ENCODE measurements around the gene GRIFIN.

The GRIFIN gene

GRCh38 chr7:2501947-2502646, 25.9 kb upstream of the GRIFIN start:
- H3K27me3 ChIP-seq (ENCODE audit: insufficient read depth, insufficient read length), result no peaks in the 10 kb centered on the region

DNA sequence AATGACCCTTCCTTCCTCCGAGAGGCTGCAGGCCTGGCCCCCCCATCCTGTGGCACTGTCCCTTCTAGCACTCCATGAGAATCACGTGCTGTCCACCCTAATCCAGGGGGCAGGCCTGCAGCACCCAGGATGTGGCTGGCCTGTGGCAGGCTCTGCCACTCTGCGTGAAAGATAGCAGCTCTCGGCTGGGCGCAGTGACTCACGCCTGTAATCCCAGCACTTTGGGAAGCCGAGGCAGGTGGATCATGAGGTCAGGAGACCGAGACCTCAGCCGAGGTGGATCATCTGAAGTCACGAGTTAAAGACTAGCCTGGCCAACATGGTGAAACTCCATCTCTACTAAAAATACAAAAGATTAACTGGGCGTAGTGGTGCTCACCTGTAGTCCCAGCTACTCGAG, 24.5 kb upstream of the GRIFIN start:
- H3K27me3 ChIP-seq (ENCODE audit: insufficient read depth, insufficient read length), result no peaks in the 10 kb centered on the region
- H3K4me3 ChIP-seq (ENCODE audit: insufficient read length, low read depth), result no peak overlapping the region
- peaks cover 40% of the 10 kb centered on the region for H3K4me1 ChIP-seq (ENCODE audit: insufficient read depth, insufficient read length)
- no peaks in the 10 kb centered on the region for H3K36me3 ChIP-seq (ENCODE audit: insufficient read depth, insufficient read length, low read length)
- H3K9ac ChIP-seq (ENCODE audit: insufficient read length, low read depth), result peak overlapping the region; percentile 46
- no peaks in the 10 kb centered on the region for H3K9me3 ChIP-seq (ENCODE audit: insufficient read depth, low read length)
- TF ChIP-seq ZNF274 (IDR thresholded peaks at IDR 0.05; ENCODE audit: low read depth, low read length), result no peak
- no peak for TF ChIP-seq SUZ12 (IDR thresholded peaks at IDR 0.05; ENCODE audit: extremely low read depth, insufficient read depth, insufficient read length)
- TF ChIP-seq YY1 (IDR thresholded peaks at IDR 0.05; ENCODE audit: insufficient read depth, insufficient read length), result no peak
- no peak for DNase-seq (ENCODE audit: low read depth, low spot score)

More at GRCh38 chr7:2501947-2502646, 25.9 kb upstream of the GRIFIN start:
- TF ChIP-seq YY1 (IDR thresholded peaks at IDR 0.05; ENCODE audit: insufficient read depth, insufficient read length), result no peak
- TF ChIP-seq SUZ12 (IDR thresholded peaks at IDR 0.05; ENCODE audit: extremely low read depth, insufficient read depth, insufficient read length), result no peak
- TF ChIP-seq ZNF274 (IDR thresholded peaks at IDR 0.05; ENCODE audit: low read depth, low read length), result no peak
- no peak for DNase-seq (ENCODE audit: low read depth, low spot score)
- H3K4me1 ChIP-seq (ENCODE audit: insufficient read depth, insufficient read length), result peaks cover 38% of the 10 kb centered on the region
- no peaks in the 10 kb centered on the region for H3K36me3 ChIP-seq (ENCODE audit: insufficient read depth, insufficient read length, low read length)
- no peaks in the 10 kb centered on the region for H3K9me3 ChIP-seq (ENCODE audit: insufficient read depth, low read length)
- H3K4me3 ChIP-seq (ENCODE audit: insufficient read length, low read depth), result no peak overlapping the region
- no peak overlapping the region for H3K9ac ChIP-seq (ENCODE audit: insufficient read length, low read depth)

GRCh38 chr7:2499719-2500430, 23.7 kb upstream of the GRIFIN start:
- Histone ChIP-seq H3K4me3 (ENCODE audit: insufficient read length, low read depth) (no peak overlapping the region), H3K36me3 (ENCODE audit: insufficient read depth, insufficient read length, low read length) (no peaks in the 10 kb centered on the region), H3K9me3 (ENCODE audit: insufficient read depth, low read length) (no peaks in the 10 kb centered on the region), H3K27me3 (ENCODE audit: insufficient read depth, insufficient read length) (no peaks in the 10 kb centered on the region), H3K9ac (ENCODE audit: insufficient read length, low read depth) (peak overlapping the region; percentile 46), H3K4me1 (ENCODE audit: insufficient read depth, insufficient read length) (peaks cover 42% of the 10 kb centered on the region)
- no peak for TF ChIP-seq SUZ12 (IDR thresholded peaks at IDR 0.05; ENCODE audit: extremely low read depth, insufficient read depth, insufficient read length)
- no peak for TF ChIP-seq YY1 (IDR thresholded peaks at IDR 0.05; ENCODE audit: insufficient read depth, insufficient read length)
- TF ChIP-seq ZNF274 (IDR thresholded peaks at IDR 0.05; ENCODE audit: low read depth, low read length), result no peak
- DNase-seq (ENCODE audit: low read depth, low spot score), result no peak

- H3K36me3 ChIP-seq (ENCODE audit: insufficient read depth, insufficient read length, low read length), result no peaks in the 10 kb centered on the region
- no peaks in the 10 kb centered on the region for H3K9me3 ChIP-seq (ENCODE audit: insufficient read depth, low read length)
- TF ChIP-seq SUZ12 (IDR thresholded peaks at IDR 0.05; ENCODE audit: extremely low read depth, insufficient read depth, insufficient read length), result no peak
- TF ChIP-seq ZNF274 (IDR thresholded peaks at IDR 0.05; ENCODE audit: low read depth, low read length), result no peak
- no peak for TF ChIP-seq YY1 (IDR thresholded peaks at IDR 0.05; ENCODE audit: insufficient read depth, insufficient read length)
- H3K4me3 ChIP-seq (ENCODE audit: insufficient read length, low read depth), result no peak overlapping the region
- no peaks in the 10 kb centered on the region for H3K27me3 ChIP-seq (ENCODE audit: insufficient read depth, insufficient read length)
- DNase-seq (ENCODE audit: low read depth, low spot score), result no peak
- peak overlapping the region; percentile 12 for H3K9ac ChIP-seq (ENCODE audit: insufficient read length, low read depth)
- peaks cover 47% of the 10 kb centered on the region for H3K4me1 ChIP-seq (ENCODE audit: insufficient read depth, insufficient read length)
Measured at GRCh38 chr7:2499181-2499580, 23.0 kb upstream of the GRIFIN start.

GRCh38 chr7:2498708-2499107, 22.5 kb upstream of the GRIFIN start:
- no peaks in the 10 kb centered on the region for H3K27me3 ChIP-seq (ENCODE audit: insufficient read depth, insufficient read length)

DNA sequence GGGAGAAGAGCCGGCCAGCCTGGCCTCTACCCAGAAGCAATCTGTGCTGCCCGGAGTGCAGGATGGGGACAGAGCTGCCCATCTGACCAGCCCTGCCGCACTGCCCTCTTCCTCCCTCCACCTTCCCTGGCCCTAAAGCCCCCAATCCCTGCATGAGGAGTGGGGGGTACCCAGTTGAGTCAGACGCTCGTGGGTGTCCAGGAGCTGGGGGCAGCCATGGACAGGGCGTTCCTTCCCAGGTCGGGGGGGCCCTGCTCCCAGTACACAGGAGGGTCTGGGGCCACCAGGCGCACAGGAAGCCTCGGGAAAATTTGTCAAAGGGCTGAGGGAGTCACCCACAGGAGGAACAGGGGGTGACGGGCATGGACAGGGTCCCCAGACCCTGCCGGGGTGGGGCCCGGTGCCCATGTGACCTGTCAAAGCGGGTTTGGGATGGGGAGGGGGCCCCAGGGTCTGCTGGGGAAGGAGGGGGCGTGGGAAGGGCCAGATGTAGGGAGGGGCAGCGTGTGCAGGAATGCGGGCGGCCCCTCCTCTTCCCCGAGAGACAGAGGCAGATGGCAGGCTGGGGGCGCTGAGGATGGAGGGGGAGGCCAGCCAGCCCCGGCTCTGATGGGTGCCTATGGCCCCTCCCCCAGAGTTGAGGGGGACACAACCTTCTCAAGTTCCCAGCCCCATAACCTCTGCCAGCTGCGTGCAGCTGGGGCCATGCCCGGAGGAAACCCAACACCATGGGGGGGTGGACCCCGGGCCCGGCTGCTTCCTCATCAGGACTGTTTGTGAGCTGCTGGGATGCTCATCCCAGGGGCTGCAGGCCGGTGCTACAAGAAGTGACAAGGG, 21.5 kb upstream of the GRIFIN start:
- TF ChIP-seq YY1 (IDR thresholded peaks at IDR 0.05; ENCODE audit: insufficient read depth, insufficient read length), result no peak
- no peak for TF ChIP-seq SUZ12 (IDR thresholded peaks at IDR 0.05; ENCODE audit: extremely low read depth, insufficient read depth, insufficient read length)
- TF ChIP-seq ZNF274 (IDR thresholded peaks at IDR 0.05; ENCODE audit: low read depth, low read length), result no peak
- Histone ChIP-seq H3K4me1 (ENCODE audit: insufficient read depth, insufficient read length) (peaks cover 49% of the 10 kb centered on the region), H3K4me3 (ENCODE audit: insufficient read length, low read depth) (no peak overlapping the region), H3K9ac (ENCODE audit: insufficient read length, low read depth) (peak overlapping the region; percentile 34), H3K36me3 (ENCODE audit: insufficient read depth, insufficient read length, low read length) (no peaks in the 10 kb centered on the region), H3K27me3 (ENCODE audit: insufficient read depth, insufficient read length) (no peaks in the 10 kb centered on the region), H3K9me3 (ENCODE audit: insufficient read depth, low read length) (no peaks in the 10 kb centered on the region)
- no peak for DNase-seq (ENCODE audit: low read depth, low spot score)

More at GRCh38 chr7:2498708-2499107, 22.5 kb upstream of the GRIFIN start:
- Histone ChIP-seq H3K4me3 (ENCODE audit: insufficient read length, low read depth) (no peak overlapping the region), H3K4me1 (ENCODE audit: insufficient read depth, insufficient read length) (peaks cover 50% of the 10 kb centered on the region), H3K9me3 (ENCODE audit: insufficient read depth, low read length) (no peaks in the 10 kb centered on the region), H3K36me3 (ENCODE audit: insufficient read depth, insufficient read length, low read length) (no peaks in the 10 kb centered on the region), H3K9ac (ENCODE audit: insufficient read length, low read depth) (no peak overlapping the region)
- no peak for DNase-seq (ENCODE audit: low read depth, low spot score)
- TF ChIP-seq SUZ12 (IDR thresholded peaks at IDR 0.05; ENCODE audit: extremely low read depth, insufficient read depth, insufficient read length) (no peak), YY1 (IDR thresholded peaks at IDR 0.05; ENCODE audit: insufficient read depth, insufficient read length) (no peak), ZNF274 (IDR thresholded peaks at IDR 0.05; ENCODE audit: low read depth, low read length) (no peak)

All from NT2/D1 (cell line).